ENCODE measurements around the gene MYH9.

MYH9 gene

DNA sequence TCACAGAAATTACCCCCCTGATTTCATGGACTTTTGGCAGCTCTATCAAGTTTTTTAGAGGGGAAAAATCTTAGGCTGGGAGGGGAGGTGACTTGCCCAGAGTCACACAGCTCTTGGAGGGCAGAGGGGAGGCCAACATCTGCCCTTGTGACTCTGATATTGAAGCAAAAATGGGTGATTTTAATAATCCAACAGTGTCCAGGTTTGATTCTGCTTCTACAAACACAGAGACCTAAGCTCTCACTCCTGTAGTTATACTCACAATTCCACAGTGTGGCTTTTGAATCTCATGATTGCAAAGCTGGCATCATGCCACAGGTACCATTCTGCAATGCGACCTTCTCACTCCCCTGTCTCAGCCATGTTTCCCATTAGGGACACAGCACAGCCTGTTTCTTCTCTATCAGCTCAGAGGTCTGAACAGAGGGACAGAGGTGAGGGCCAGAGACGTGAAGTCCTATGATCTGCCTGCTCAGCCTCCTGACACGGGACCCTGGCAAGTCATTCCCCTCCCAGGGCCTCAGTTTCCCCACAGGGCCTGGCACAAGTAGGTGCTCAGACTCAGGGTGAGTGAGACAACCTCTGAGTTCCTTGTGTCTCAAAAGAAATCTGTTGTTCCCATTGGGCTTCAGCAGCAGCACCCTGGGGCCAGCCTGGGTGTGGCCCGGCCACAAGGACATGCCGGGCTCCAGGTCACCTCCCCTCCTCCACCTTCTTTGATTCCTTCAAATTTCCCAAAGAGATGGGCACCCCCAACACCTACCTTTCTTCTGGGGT lies 149.2 kb downstream of the MYH9 start:
- peak overlapping the region; percentile 83 for H2AFZ ChIP-seq
- no peaks in the 10 kb centered on the region for H3K9me3 ChIP-seq (ENCODE audit: control insufficient read depth, low read length)
- H3K4me3 ChIP-seq (ENCODE audit: low read depth, low read length): peak overlapping the region; percentile 86
- H3K36me3 ChIP-seq (ENCODE audit: control insufficient read depth, insufficient read depth, low read length): no peaks in the 10 kb centered on the region
- H3K4me2 ChIP-seq (ENCODE audit: low read length): peak overlapping the region; percentile 93
- H3K27ac ChIP-seq: peak overlapping the region; percentile 75
- no peaks in the 10 kb centered on the region for H3K27me3 ChIP-seq (ENCODE audit: control insufficient read depth, insufficient read depth, low read length)
- TF ChIP-seq, protein P1, sequence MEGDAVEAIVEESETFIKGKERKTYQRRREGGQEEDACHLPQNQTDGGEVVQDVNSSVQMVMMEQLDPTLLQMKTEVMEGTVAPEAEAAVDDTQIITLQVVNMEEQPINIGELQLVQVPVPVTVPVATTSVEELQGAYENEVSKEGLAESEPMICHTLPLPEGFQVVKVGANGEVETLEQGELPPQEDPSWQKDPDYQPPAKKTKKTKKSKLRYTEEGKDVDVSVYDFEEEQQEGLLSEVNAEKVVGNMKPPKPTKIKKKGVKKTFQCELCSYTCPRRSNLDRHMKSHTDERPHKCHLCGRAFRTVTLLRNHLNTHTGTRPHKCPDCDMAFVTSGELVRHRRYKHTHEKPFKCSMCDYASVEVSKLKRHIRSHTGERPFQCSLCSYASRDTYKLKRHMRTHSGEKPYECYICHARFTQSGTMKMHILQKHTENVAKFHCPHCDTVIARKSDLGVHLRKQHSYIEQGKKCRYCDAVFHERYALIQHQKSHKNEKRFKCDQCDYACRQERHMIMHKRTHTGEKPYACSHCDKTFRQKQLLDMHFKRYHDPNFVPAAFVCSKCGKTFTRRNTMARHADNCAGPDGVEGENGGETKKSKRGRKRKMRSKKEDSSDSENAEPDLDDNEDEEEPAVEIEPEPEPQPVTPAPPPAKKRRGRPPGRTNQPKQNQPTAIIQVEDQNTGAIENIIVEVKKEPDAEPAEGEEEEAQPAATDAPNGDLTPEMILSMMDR (IDR thresholded peaks at IDR 0.05): no peak
- H3K4me1 ChIP-seq: peaks cover 3% of the 10 kb centered on the region
- H3K79me2 ChIP-seq: no peaks in the 10 kb centered on the region
- H3K9ac ChIP-seq: no peak overlapping the region

DNA sequence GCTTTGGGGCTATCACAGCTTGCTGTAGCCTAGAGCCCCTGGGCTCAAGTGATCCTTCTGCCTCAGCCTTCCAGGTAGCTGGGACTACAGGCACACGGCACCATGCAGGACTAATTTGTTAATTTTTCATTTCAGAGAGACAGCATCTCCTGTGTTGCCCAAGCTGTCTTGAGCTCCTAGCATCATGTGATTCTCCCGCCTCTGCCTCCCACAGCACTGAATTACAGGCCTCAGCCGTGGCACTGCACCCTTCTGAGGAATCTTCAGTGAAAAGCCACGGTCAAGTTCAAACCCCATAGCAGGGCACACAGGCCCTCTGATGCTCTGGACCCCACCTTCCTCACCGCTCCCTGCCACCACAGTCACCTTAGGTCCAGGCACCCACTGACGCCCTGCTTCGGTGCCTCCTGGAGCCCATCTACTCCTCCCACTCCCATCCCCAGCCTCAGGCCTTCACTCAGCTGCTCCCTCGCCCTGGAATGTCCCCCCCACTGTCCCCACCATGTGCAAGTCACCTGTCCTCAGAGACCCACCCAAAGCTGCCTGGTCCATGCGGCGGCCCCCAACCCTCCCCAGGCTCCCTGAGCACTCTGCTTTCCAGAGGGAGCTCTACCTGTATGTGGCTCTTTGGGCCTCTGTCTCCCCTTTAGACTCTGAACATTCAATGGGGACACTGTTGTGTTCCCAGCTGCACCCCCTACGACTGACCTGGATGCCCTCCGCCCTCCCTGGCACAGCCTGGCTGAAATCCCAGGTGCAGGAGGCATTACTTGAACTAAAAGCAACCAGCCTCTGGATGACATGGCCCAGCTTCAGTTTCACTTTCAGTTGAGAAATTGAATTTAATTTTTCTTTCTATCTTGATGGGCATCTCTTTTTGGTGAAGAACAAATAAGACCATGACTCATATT lies 150.1 kb downstream of the MYH9 start:
- peaks cover 3% of the 10 kb centered on the region for H3K4me1 ChIP-seq
- no peaks in the 10 kb centered on the region for H3K9me3 ChIP-seq (ENCODE audit: control insufficient read depth, low read length)
- H3K79me2 ChIP-seq: no peaks in the 10 kb centered on the region
- TF ChIP-seq, protein P1 (IDR thresholded peaks at IDR 0.05): no peak
- H3K9ac ChIP-seq: no peak overlapping the region
- H3K27me3 ChIP-seq (ENCODE audit: control insufficient read depth, insufficient read depth, low read length): no peaks in the 10 kb centered on the region
- H3K27ac ChIP-seq: peak overlapping the region; percentile 75
- no peak overlapping the region for H3K4me3 ChIP-seq (ENCODE audit: low read depth, low read length)
- H2AFZ ChIP-seq: no peak overlapping the region
- H3K36me3 ChIP-seq (ENCODE audit: control insufficient read depth, insufficient read depth, low read length): no peaks in the 10 kb centered on the region
- H3K4me2 ChIP-seq (ENCODE audit: low read length): peak overlapping the region; percentile 93

DNA sequence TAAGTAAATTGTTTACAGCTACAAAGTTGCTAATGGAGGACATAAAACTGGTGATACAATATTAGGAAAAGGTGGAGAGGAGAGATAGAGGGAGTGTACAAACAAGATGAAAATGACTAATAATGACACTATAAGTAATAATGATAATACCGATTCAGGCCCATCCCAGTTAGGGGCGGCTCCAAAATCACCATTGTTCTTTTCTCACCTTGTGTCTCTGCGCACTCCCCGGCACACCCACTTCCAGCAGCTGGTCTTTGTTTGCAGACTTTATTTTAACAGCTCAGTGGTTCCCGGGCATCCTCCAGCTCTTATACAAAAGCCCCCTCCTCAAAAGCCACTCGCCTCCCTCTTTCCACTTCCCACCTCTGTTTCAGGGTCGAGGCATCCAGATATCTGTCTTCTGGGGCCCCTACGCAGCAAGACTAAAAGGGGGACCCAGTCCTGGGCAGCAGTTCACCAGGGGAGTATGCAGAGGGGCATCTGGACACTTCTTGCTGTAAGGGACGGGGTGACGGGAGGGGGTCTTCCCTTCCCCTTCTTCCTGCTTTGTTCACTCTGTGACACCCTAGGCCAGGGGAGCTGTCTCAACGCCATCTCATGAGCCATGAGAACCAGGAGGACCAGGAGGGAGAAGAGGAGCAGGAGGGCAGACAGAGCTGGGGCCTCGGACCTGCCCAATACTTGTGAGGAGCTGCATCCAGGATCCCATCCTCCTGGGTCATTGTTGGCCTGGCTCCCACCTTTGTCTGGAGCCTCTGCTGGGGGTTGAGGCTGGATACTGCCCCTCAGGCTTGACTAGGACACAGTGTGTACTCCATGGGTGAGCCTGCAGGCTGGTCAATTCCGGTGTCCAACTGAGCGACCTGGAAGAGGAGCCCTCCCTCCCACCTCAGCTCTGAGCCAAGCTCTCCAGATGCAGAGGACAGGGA lies 151.1 kb downstream of the MYH9 start:
- Histone ChIP-seq H3K36me3 (ENCODE audit: control insufficient read depth, insufficient read depth, low read length) (no peaks in the 10 kb centered on the region), H3K27me3 (ENCODE audit: control insufficient read depth, insufficient read depth, low read length) (no peaks in the 10 kb centered on the region), H2AFZ (no peak overlapping the region), H3K4me1 (peaks cover 3% of the 10 kb centered on the region), H3K4me2 (ENCODE audit: low read length) (no peak overlapping the region), H3K9ac (no peak overlapping the region), H3K4me3 (ENCODE audit: low read depth, low read length) (no peak overlapping the region), H3K79me2 (no peaks in the 10 kb centered on the region), H3K9me3 (ENCODE audit: control insufficient read depth, low read length) (no peaks in the 10 kb centered on the region), H3K27ac (no peak overlapping the region)
- TF ChIP-seq, protein P1 (IDR thresholded peaks at IDR 0.05): no peak

DNA sequence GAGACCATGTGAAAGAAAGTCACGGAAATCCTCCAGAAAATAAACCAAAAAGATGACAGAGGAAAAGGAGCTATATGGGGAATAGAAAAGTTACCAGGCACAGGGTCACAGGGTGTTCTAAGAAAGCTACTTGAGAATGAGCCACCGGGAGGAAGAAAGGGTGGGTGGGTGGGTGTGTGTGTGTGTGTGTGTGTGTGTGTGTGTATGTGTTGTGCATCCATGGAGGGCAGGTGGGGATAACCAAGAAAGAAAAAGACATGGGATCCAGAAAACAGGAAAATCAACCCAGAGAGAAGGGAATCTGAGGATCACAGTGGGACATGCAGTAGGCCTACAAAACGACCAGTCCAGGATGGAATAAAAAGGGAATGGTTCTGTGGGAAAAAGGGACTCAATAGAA lies 152.2 kb downstream of the MYH9 start:
- Histone ChIP-seq H3K79me2 (no peaks in the 10 kb centered on the region), H3K4me2 (ENCODE audit: low read length) (no peak overlapping the region), H3K9me3 (ENCODE audit: control insufficient read depth, low read length) (no peaks in the 10 kb centered on the region), H3K4me1 (peaks cover 3% of the 10 kb centered on the region), H3K4me3 (ENCODE audit: low read depth, low read length) (no peak overlapping the region), H3K27ac (no peak overlapping the region), H3K36me3 (ENCODE audit: control insufficient read depth, insufficient read depth, low read length) (no peaks in the 10 kb centered on the region), H2AFZ (no peak overlapping the region), H3K9ac (no peak overlapping the region), H3K27me3 (ENCODE audit: control insufficient read depth, insufficient read depth, low read length) (no peaks in the 10 kb centered on the region)
- TF ChIP-seq, protein P1 (IDR thresholded peaks at IDR 0.05): no peak

All from parathyroid adenoma (tissue), 2 donors.